Measurements from ENCODE around the gene BTRC. TPM values are rescaled to one million over a fixed set of nuclear protein-coding genes. Genes with fewer than 3 reads are reported as not detected.
A peak's percentile ranks its signal among the peaks of the same experiment; 100 is the strongest.
"Not testable (repeated sequence)": the region's sequence is repeated elsewhere in the genome, so short reads cannot be mapped to it uniquely, and the experiment has no call there.

BTRC gene
- total RNA-seq, 6 experiments from 2014 or later, result 4.8 to 8.4 (median 6.5) TPM

DNA sequence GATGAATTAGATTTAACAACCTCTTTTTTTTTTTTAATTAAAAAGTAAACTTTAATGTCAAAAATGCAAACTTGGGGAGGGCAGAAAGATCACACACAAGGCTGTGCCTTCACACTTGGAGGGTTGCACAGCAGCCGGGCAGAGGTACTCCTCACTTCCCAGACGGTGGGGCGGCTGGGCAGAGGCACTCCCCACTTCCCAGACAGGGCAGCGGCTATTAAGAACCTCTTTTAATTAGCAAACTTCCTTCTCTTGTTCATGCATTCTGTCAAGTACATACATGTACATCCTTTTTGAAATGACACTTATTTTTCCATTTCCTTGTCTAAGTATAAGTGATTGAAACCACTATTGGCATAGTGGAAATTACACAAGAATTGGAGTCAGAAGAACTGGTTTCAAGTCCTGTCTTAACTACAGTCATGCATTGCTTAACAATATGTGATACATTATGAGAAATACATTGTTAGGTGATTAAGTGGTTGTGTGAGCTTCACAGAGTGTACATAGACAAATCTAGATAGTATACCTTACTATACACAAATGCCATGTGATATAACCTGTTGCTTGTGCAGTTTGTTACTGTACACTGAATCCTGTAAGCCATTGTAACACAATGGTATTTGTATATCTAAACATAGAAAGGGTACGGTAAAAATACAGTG is 26.5 kb downstream of the BTRC start:
- DNase-seq, result no peak
- ATAC-seq, result no peak
- Histone ChIP-seq H3K27ac (no peak overlapping the region), H3K9me3 (no peaks in the 10 kb centered on the region), H3K36me3 (no peaks in the 10 kb centered on the region), H3K27me3 (no peaks in the 10 kb centered on the region), H3K4me1 (no peaks in the 10 kb centered on the region), H3K4me3 (no peak overlapping the region)
- 66% methylated on average over 4 of the region's 5 CpGs for WGBS (ENCODE audit: insufficient coverage, low coverage, low lambda C conversion rate, missing lambda C conversion rate)
- intact Hi-C loops (cut with DNase I), result no loop called here
- TF ChIP-seq POLR2A (IDR thresholded peaks at IDR 0.05), result no peak
- TF ChIP-seq, protein P1, sequence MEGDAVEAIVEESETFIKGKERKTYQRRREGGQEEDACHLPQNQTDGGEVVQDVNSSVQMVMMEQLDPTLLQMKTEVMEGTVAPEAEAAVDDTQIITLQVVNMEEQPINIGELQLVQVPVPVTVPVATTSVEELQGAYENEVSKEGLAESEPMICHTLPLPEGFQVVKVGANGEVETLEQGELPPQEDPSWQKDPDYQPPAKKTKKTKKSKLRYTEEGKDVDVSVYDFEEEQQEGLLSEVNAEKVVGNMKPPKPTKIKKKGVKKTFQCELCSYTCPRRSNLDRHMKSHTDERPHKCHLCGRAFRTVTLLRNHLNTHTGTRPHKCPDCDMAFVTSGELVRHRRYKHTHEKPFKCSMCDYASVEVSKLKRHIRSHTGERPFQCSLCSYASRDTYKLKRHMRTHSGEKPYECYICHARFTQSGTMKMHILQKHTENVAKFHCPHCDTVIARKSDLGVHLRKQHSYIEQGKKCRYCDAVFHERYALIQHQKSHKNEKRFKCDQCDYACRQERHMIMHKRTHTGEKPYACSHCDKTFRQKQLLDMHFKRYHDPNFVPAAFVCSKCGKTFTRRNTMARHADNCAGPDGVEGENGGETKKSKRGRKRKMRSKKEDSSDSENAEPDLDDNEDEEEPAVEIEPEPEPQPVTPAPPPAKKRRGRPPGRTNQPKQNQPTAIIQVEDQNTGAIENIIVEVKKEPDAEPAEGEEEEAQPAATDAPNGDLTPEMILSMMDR (IDR thresholded peaks at IDR 0.05), result no peak

DNA sequence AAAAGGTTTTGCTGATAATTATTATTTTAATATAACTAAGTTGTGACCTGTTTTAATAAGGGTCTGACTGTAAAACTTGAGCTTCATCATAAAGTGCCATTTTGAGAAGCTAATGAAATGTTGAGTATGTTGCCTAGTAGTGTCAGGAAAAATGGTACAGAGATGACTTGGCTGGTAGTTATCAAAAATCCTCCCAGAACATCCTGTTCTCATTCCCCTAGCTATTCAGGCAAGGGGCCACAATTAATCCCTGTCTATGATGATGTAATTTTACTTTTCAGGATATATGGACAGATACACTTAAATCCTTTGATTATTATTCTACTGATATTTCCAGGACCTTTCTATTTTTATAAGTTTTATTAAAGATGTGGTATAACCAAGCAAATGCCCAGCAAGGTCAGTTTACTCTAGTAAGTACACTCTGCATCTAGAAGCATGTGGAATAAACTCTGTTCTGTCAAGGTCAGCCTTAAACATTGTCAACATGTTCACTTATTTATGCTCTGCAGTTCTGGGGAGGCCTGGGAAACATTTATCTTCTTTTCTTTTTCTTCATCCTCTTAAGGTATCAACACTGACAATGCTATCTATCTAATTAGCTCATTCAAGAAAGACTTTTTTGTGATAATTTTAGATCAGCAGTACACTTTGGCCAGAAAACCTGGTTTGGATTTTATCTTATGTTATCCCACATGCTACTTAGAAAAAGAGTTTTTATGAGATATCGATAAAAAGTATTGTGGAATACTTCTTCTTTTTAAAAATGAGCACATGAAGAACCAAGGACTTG is 32.1 kb downstream of the BTRC start:
- Histone ChIP-seq H3K27me3 (no peaks in the 10 kb centered on the region), H3K36me3 (no peaks in the 10 kb centered on the region), H3K4me3 (no peak overlapping the region), H3K4me1 (peaks cover 0 to 9% (median 0%) of the 10 kb centered on the region in 4 donors), H3K27ac (no peak overlapping the region), H3K9me3 (no peaks in the 10 kb centered on the region)
- DNase-seq (no peak), ATAC-seq (peak in 3 of 4 donors; percentile 23 to 44 (median 25))
- intact Hi-C loops (cut with DNase I), result no loop called here
- WGBS (ENCODE audit: insufficient coverage, low coverage, low lambda C conversion rate, missing lambda C conversion rate), result 96% methylated on average over 1 of the region's 1 CpG
- no peak for TF ChIP-seq POLR2A (IDR thresholded peaks at IDR 0.05)
- TF ChIP-seq, protein P1 (IDR thresholded peaks at IDR 0.05), result no peak

DNA sequence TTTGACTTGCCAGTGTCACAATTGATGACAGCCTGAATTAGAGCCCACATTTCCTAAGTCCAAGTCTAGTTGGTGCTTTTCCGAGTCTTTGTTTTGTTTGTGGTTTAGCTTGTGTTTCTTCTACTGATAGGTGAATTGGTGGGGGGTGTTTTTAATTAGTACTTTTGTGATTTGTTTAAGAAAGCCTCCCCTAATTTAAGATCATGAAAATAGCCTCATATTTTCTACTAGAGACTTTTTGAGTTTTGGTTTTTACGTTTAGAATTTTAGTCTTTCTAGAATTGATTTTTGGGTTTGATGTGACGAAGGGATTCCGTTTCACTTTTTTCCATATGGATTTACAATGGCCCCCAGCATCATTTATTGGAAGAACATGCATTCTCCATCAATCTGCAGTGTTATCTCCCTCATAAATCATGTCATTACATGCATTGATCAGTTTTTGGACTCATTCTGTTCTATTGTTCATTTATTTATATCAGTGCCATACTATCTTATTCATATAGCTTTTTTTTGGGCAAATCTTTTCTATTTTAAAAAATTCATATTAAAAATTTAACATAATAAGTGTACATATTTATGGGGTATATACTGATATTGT is 32.8 kb downstream of the BTRC start:
- Histone ChIP-seq H3K27ac (no peak overlapping the region), H3K36me3 (no peaks in the 10 kb centered on the region), H3K4me3 (no peak overlapping the region), H3K4me1 (peaks cover 0 to 9% (median 0%) of the 10 kb centered on the region in 4 donors), H3K27me3 (no peaks in the 10 kb centered on the region), H3K9me3 (no peaks in the 10 kb centered on the region)
- ATAC-seq (no peak), DNase-seq (no peak)
- WGBS (ENCODE audit: insufficient coverage, low coverage, low lambda C conversion rate, missing lambda C conversion rate), result 88% methylated on average over 4 of the region's 4 CpGs
- intact Hi-C loops (cut with DNase I), result no loop called here
- TF ChIP-seq, protein P1 (IDR thresholded peaks at IDR 0.05), result no peak
- TF ChIP-seq POLR2A (IDR thresholded peaks at IDR 0.05), result no peak

DNA sequence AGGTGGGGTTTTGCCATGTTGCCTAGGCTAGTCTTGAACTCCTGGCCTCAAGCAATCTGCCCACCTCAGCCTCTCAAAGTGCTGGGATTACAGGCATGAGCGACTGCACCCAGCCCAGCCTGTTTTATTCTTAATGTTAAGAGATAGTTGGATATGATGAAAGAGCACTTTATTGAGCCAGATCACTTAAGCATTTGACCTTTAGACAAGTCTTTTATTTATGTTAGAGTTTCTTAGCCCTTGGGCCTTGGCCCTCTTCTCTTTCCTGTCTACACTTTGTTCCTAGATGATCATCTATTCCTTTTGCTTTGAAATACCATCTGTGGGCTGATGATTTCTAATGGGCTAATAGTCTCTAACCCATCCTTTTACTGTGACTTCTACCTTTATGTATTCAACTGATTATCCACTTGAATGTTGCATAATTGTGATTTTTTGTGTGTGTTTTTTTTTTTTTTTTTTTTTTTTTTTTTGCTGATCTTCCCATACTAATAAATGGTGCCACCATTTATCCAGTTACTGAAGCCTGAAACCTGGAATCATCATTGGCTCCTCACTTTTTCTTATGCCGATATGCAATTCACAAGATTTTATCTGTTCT is 34.8 kb downstream of the BTRC start:
- no peak for ATAC-seq
- intact Hi-C loops (cut with DNase I), result no loop called here
- 56% methylated on average over 1 of the region's 2 CpGs for WGBS (ENCODE audit: insufficient coverage, low coverage, low lambda C conversion rate, missing lambda C conversion rate)
- Histone ChIP-seq H3K4me3 (no peak overlapping the region), H3K27ac (no peak overlapping the region), H3K4me1 (peaks cover 0 to 9% (median 0%) of the 10 kb centered on the region in 4 donors), H3K36me3 (no peaks in the 10 kb centered on the region), H3K9me3 (no peaks in the 10 kb centered on the region), H3K27me3 (no peaks in the 10 kb centered on the region)
- no peak for TF ChIP-seq POLR2A (IDR thresholded peaks at IDR 0.05)
- TF ChIP-seq, protein P1 (IDR thresholded peaks at IDR 0.05), result no peak
- DNase-seq, result no peak

DNA sequence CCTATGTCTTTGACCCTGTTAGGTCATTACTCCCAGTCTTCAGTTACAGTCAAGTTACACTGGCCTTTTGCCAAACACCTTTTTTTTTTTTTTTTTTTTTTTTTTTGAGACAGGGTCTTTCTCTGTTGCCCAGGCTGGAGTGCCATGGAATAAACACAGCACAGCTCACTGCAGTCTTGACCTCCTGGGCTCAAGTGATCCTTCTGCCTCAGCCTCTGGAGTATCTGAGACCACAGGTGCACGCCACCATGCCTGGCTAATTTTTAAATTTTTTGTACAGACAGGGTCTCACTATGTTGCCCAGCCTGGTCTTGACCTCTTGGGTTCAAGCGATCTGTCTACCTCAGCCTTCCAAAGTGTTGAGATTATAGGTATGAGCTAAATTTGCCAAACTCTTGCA is 35.6 kb downstream of the BTRC start:
- intact Hi-C loops (cut with DNase I); DNase-seq; H3K36me3 ChIP-seq; H3K27ac ChIP-seq; ATAC-seq; H3K27me3 ChIP-seq; H3K4me3 ChIP-seq; H3K9me3 ChIP-seq; H3K4me1 ChIP-seq: not testable (repeated sequence)
- 100% methylated on average over 2 of the region's 2 CpGs for WGBS (ENCODE audit: insufficient coverage, low coverage, low lambda C conversion rate, missing lambda C conversion rate)

Data from right lobe of liver (tissue), 6 donors.